Esophagus (tissue), 2 donors: ENCODE measurements around the gene VAV1. TPM values are rescaled to one million over a fixed set of nuclear protein-coding genes. Genes with fewer than 3 reads are reported as not detected.
"Not testable (repeated sequence)": the region's sequence is repeated elsewhere in the genome, so short reads cannot be mapped to it uniquely, and the experiment has no call there.

Experiments used
- H3K27ac ChIP-seq, 2 donors: one replicate each; pipeline ENCODE4 v1.5.1; 2013; ENCODE audit warnings: low read depth in 2 of 2, mild to moderate bottlenecking in 2 of 2, inconsistent platforms in 1 of 2, low read length in 1 of 2, moderate library complexity in 1 of 2
- H3K27me3 ChIP-seq, 2 donors: one replicate each; pipeline ENCODE4 v1.6.1; 2013; ENCODE audit warnings: low read length in 2 of 2, control low read depth in 1 of 2, mild to moderate bottlenecking in 1 of 2; ENCODE audit not compliant: insufficient read depth in 2 of 2, control insufficient read depth in 1 of 2
- H3K36me3 ChIP-seq, 2 donors: one replicate each; pipeline ENCODE4 v1.6.1; 2013; ENCODE audit warnings: low read length in 1 of 2; ENCODE audit not compliant: control insufficient read depth in 2 of 2, insufficient read depth in 2 of 2
- H3K4me1 ChIP-seq, 2 donors: one replicate each; pipeline ENCODE4 v1.6.1; 2013; ENCODE audit warnings: low read length in 1 of 2; ENCODE audit not compliant: control insufficient read depth in 2 of 2, insufficient read depth in 2 of 2
- H3K4me3 ChIP-seq, 2 donors: one replicate each; pipeline ENCODE4 v1.5.1; 2013; ENCODE audit warnings: low read length in 2 of 2, mild to moderate bottlenecking in 2 of 2, low read depth in 1 of 2, moderate library complexity in 1 of 2
- H3K9me3 ChIP-seq, 2 donors: one replicate each; pipeline ENCODE4 v1.6.1; 2013; ENCODE audit warnings: mild to moderate bottlenecking in 2 of 2, low read depth in 1 of 2, low read length in 1 of 2, moderate library complexity in 1 of 2; ENCODE audit not compliant: control insufficient read depth in 2 of 2, insufficient read depth in 1 of 2
- WGBS, 2 donors: extraction: QIAGEN DNeasy Blood & Tissue Kit; methylation state at CpG; one replicate each; pipeline ENCODE4 v1.1.7; 2013; 5-methylcytosine and 5-hydroxymethylcytosine counted together
- polyA plus RNA-seq, 2 donors: library from polyadenylated mRNA; stranded (reverse); fragments of 200-250 nt; gene quantifications; one replicate each; pipeline ENCODE4 v1.2.3, GENCODE V29; 2013
- donor health status: healthy with polysubstance abuse.
- donor health status: Bipolar disorder and iron deficiency.

The VAV1 gene
- polyA plus RNA-seq, 2 donors = 1.3 to 8.4 TPM

DNA sequence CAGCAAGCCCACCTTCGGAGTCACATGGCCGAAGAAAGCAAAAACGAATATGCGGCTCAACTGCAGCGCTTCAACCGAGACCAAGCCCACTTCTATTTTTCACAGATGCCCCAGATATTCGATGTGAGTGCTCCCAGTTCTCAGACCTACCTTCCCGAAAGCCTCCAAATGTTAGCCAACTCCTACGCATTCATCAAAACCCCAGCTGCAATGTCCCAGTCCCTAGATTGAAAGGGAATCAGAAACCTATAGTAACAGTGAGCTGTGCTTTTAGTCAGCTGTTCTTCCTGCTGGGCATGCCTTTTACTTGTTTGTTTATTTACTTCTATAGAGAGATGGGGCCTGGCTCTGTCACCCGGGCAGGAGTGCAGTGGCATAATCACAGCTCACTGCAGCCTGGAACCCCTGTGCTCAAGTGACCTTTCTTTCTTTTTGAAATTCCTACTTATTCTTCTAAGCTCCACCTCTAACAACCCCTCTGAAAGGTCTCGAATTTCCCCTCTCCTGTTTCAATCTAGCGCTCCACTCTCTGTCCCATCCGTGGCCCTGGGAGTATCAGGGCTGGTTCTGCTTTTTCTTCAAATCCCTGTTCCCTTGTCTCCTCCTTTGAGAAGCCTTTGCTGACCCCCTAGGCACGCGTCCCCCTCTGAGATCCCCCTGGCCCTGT, 28.7 kb upstream of the VAV1 start:
- H3K27me3 ChIP-seq = no peaks in the 10 kb centered on the region

DNA sequence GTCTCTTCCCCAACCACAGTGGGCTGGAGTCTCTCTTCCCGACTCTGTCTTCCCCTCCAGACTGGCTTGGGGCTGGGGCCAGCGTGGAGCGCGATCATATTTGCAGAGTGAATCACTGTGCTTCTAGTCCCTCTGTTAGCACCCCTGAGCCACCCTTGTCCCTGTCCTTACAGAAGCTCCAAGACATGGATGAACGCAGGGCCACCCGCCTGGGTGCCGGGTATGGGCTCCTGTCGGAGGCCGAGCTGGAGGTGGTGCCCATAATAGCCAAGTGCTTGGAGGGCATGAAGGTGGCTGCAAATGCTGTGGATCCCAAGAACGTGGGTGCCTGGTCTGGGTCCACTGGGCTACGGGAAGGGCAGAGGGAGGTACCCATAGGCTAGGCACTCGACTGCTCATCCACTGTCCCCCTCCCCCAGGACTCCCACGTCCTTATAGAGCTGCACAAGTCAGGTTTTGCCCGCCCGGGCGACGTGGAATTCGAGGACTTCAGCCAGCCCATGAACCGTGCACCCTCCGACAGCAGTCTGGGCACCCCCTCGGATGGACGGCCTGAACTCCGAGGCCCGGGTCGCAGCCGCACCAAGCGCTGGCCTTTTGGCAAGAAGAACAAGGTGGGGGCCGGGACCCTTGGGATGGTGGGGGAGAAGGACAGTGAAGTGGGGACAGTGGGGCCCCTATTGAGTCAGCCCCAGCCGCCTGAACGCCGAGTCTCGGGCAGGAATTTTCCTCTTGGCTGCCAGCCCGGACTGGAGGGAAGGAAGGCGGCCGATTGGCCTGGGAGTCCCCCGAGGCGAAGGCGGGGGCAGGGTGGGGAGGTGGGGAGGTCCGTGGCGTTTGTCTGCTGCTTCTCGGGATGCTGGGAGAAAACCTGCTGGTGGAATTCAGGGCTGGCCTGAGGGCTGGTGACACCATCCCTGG, 27.9 kb upstream of the VAV1 start:
- no peaks in the 10 kb centered on the region for H3K27me3 ChIP-seq
- H3K36me3 ChIP-seq = peaks cover 9 to 36% of the 10 kb centered on the region in 2 donors
- H3K4me1 ChIP-seq = peaks cover 0 to 8% of the 10 kb centered on the region in 2 donors
- peak overlapping the region; percentile 80 to 86 for H3K27ac ChIP-seq
- peak overlapping the region; percentile 34 to 48 for H3K4me3 ChIP-seq
- 27 to 38% methylated on average over 41 of the region's 41 CpGs for WGBS, 2 donors
- H3K9me3 ChIP-seq = no peaks in the 10 kb centered on the region

More for the DNA sequence above, 28.7 kb upstream of the VAV1 start:
- H3K4me1 ChIP-seq = peaks cover 0 to 8% of the 10 kb centered on the region in 2 donors
- peak overlapping the region; percentile 80 to 86 for H3K27ac ChIP-seq
- H3K4me3 ChIP-seq = peak overlapping the region; percentile 34 to 89
- H3K36me3 ChIP-seq = peaks cover 9 to 31% of the 10 kb centered on the region in 2 donors
- WGBS, 2 donors = 86 to 88% methylated on average over 15 of the region's 15 CpGs
- H3K9me3 ChIP-seq = no peaks in the 10 kb centered on the region

DNA sequence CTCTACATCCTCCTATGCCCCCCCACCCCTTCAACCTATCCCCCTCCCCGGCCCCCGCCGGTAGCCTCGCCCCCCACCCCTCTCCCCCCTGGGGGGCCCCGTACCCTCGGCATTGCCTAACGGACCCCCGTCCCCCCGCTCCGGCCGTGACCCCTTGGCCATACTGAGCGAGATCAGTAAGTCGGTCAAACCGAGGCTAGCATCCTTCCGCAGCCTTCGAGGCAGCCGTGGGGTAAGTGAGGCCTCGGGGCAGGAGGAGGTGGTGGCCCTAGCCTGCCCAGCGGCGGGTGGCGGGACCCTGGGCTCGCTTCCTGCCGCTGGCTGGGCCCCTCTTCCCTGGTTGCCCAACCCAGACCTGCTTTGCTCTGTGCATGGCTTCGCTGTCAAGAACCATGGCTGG, 26.5 kb upstream of the VAV1 start:
- Histone ChIP-seq H3K27me3 (no peaks in the 10 kb centered on the region), H3K27ac (no peak overlapping the region), H3K36me3 (peaks cover 11 to 42% of the 10 kb centered on the region in 2 donors), H3K9me3 (no peaks in the 10 kb centered on the region), H3K4me3 (peak overlapping the region in 1 of 2 donors; percentile 25), H3K4me1 (peaks cover 0 to 9% of the 10 kb centered on the region in 2 donors)
- 92 to 95% methylated on average over 24 of the region's 24 CpGs for WGBS, 2 donors

DNA sequence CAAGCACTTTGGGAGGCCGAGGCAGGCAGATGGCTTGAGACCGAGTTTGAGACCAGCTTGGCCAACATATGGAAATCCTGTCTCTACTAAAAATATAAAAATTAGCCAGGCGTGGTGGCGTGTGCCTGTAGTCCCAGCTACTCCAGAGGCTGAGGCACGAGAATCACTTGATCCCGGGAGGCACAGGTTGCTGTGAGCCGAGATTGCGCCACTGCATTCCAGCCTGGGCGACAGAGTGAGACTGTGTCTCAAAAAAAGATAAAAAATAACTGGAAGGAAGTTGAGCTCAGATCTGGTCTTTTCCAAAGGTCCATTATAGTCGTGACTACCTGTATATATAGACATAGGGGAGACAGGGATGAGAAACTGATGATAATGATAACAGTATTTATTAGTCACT, 24.0 kb upstream of the VAV1 start:
- not testable (repeated sequence) for H3K27ac ChIP-seq

DNA sequence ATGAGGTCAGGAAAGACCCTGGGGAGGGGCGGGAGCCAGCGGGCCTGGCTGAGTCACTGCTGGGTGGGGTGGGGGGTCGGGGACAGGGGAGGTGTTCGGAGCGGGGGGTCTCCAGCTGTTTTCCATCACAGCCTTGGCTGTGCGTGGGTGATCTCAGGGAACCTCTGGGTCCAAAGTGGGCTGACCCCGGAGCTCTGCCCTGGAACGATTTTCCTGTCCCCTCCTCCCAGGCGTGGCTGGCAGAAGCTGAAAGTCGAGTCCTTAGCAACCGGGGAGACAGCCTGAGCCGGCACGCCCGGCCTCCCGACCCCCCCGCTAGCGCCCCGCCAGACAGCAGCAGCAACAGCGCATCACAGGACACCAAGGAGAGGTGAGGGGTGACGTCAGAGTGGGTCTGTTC, 22.4 kb upstream of the VAV1 start:
- peak overlapping the region; percentile 39 to 62 for H3K27ac ChIP-seq
- H3K4me1 ChIP-seq = peaks cover 0 to 6% of the 10 kb centered on the region in 2 donors
- peaks cover 6 to 46% of the 10 kb centered on the region in 2 donors for H3K36me3 ChIP-seq
- 54 to 57% methylated on average over 20 of the region's 20 CpGs for WGBS, 2 donors
- no peaks in the 10 kb centered on the region for H3K9me3 ChIP-seq
- H3K4me3 ChIP-seq = peak overlapping the region in 1 of 2 donors; percentile 14
- H3K27me3 ChIP-seq = no peaks in the 10 kb centered on the region

More for the DNA sequence above, 24.0 kb upstream of the VAV1 start:
- H3K27me3 ChIP-seq, H3K4me3 ChIP-seq, H3K9me3 ChIP-seq: not testable (repeated sequence)
- H3K36me3 ChIP-seq = peaks cover 11 to 41% of the 10 kb centered on the region in 2 donors
- H3K4me1 ChIP-seq = peaks cover 0 to 14% of the 10 kb centered on the region in 2 donors
- 87 to 88% methylated on average over 10 of the region's 10 CpGs for WGBS, 2 donors

DNA sequence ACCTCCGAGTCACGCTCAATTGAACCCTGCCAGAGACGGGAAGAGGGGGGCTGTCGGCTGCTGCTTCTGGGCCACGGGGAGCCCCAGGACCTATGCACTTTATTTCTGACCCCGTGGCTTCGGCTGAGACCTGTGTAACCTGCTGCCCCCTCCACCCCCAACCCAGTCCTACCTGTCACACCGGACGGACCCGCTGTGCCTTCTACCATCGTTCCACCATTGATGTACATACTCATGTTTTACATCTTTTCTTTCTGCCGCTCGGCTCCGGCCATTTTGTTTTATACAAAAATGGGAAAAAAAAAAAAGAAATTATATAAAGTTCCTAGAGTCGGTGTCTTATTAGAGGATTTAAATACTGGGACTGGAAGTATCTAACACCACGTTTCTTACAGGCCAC, 21.3 kb upstream of the VAV1 start:
- no peaks in the 10 kb centered on the region for H3K9me3 ChIP-seq
- H3K36me3 ChIP-seq = peaks cover 6 to 38% of the 10 kb centered on the region in 2 donors
- peak overlapping the region; percentile 39 to 62 for H3K27ac ChIP-seq
- H3K4me3 ChIP-seq = no peak overlapping the region
- WGBS, 2 donors = 88 to 90% methylated on average over 16 of the region's 16 CpGs
- peaks cover 0 to 6% of the 10 kb centered on the region in 2 donors for H3K4me1 ChIP-seq
- no peaks in the 10 kb centered on the region for H3K27me3 ChIP-seq

DNA sequence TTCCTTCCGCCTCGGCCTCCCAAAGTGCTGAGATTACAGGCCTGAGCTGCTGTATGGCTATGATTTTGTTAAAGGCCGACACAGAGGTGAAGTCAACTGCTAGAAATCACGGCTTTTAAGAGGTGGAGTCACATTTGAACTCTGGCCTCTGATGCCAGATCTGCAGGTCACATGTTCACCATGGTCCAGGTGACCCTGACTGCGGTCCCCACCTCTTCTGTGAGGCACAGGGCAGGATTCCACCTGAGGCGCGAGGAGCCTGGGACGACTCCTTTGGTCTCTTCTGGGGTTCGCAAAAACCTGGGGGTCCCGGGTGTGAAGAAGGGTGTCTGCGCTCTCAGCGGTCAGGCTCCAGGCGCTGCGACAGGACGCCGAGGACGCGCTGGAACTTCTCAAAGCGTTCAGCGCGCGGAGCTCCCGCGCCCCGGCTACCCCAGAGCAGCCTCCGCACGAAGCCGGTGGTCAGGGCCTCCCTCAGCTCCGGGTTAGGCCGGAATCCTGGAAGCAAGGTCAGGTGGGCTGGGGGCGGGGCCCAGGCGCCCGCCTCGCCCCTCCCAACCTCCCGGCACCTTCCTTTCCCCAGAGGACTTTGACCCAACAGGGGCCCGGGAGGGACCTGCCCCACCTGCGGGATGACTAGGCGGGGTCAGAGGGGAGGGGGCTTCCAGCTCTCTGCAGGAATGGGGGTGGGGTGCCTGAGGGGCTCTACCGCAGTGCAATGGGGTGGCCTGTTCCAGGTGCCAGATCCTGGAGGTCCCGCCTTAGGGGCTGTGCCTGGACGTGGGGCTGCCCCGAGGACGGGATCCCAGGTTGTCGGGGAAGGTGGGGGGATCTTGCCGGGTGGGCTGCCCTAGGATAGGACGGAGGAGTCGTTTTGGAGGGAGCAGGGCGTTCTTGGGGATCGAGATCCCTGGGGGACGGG, 20.0 kb upstream of the VAV1 start:
- 68 to 78% methylated on average over 49 to 50 of the region's 50 CpGs for WGBS, 2 donors
- H3K27me3 ChIP-seq = no peaks in the 10 kb centered on the region
- peaks cover 0 to 6% of the 10 kb centered on the region in 2 donors for H3K4me1 ChIP-seq
- no peaks in the 10 kb centered on the region for H3K9me3 ChIP-seq
- H3K4me3 ChIP-seq = no peak overlapping the region
- peak overlapping the region; percentile 48 to 57 for H3K27ac ChIP-seq
- peaks cover 3 to 30% of the 10 kb centered on the region in 2 donors for H3K36me3 ChIP-seq

DNA sequence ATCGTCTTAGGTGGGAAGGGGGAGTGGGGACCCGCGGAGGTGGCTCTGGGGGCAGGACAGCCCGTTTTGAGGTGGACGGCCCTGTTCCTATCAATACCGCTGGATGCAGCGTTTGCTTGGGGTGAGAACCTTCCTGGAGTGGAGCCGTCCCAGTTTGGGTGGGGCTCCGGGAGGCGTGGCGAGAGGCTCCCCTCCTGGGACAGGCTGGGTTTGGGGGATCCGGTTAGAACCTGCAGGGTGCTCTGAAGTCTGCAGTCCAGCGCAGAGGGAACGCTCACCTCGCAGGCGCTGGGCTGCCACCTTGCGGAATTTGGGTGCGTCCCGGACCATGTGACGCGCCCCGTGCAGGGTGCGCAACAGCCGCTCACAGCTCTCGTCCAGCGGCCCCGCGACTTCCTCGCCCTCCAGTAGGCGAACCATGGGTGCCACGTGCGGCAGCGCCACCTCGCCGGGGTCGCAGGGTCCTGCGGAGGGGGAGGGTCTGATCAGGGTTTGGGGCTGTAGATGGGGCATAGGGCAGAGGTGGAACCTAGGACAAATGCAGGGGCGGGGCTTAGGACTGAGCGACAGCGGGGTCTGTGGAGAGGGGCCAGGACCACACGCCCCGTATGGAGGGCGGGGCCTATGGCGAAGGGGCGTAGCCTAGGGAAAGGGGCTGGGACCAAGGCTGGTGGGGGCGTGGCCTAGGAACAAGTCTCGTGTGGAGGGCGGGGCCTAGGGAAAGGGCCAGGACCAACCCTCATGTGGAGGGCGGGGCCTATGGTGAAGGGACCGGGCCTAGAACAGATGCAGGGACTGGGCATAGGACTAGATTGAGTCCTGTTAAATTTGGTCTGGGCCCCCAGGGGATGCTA, 19.1 kb upstream of the VAV1 start:
- peaks cover 3 to 30% of the 10 kb centered on the region in 2 donors for H3K36me3 ChIP-seq
- WGBS, 2 donors = 16 to 22% methylated on average over 49 to 50 of the region's 50 CpGs
- peak overlapping the region in 1 of 2 donors; percentile 25 for H3K4me3 ChIP-seq
- H3K27ac ChIP-seq = peak overlapping the region; percentile 48 to 86
- no peaks in the 10 kb centered on the region for H3K27me3 ChIP-seq
- H3K9me3 ChIP-seq = no peaks in the 10 kb centered on the region
- H3K4me1 ChIP-seq = peaks cover 0 to 6% of the 10 kb centered on the region in 2 donors
